Type B pancreatic cell (in vitro differentiated cells): ENCODE measurements around the gene F12. TPM values are rescaled to one million over a fixed set of nuclear protein-coding genes. Genes with fewer than 3 reads are reported as not detected.
"Not testable (repeated sequence)": the region's sequence is repeated elsewhere in the genome, so short reads cannot be mapped to it uniquely, and the experiment has no call there.

ENCODE experiments used
- DNase-seq: peaks from one replicate; pipeline ENCODE4 v3.0.0; 2021; ENCODE audit warnings: mixed read lengths; ENCODE audit not compliant: unreplicated experiment; ENCODE audit errors: extremely low spot score
- H3K27ac Mint-ChIP-seq: 2 replicates; pipeline ENCODE4 v1.8.0; 2021; ENCODE audit warnings: mild to moderate bottlenecking, mixed read lengths
- H3K27me3 Mint-ChIP-seq: 2 replicates; pipeline ENCODE4 v1.8.0; 2021; ENCODE audit warnings: mixed read lengths
- H3K36me3 Mint-ChIP-seq: 2 replicates; pipeline ENCODE4 v1.8.0; 2021; ENCODE audit warnings: mixed read lengths
- H3K4me1 Mint-ChIP-seq: one replicate; pipeline ENCODE4 v1.8.0; 2021; ENCODE audit warnings: mixed read lengths; ENCODE audit not compliant: unreplicated experiment
- H3K4me3 Mint-ChIP-seq: 2 replicates; pipeline ENCODE4 v1.8.0; 2021; ENCODE audit warnings: mild to moderate bottlenecking, mixed read lengths
- H3K9me3 Mint-ChIP-seq: 2 replicates; pipeline ENCODE4 v1.8.0; 2021; ENCODE audit warnings: mixed read lengths
- total RNA-seq: library from RNA; stranded (reverse); gene quantifications from 2 replicates; pipeline ENCODE4 v1.2.1, GENCODE V29; 2021; ENCODE audit warnings: low replicate concordance
- TF ChIP-seq, protein P1 (sequence below): fragments of 200-600 bp; sonication (generic); conservative IDR thresholded peaks from 2 replicates; pipeline ENCODE4 v1.5.0; 2021; ENCODE audit warnings: antibody characterized with exemption, mild to moderate bottlenecking

Gene F12
- total RNA-seq, 1 donor from 2014 or later, result 3.2 TPM

GRCh38 chr5:177378884-177379883, 30.2 kb downstream of the F12 start:
- no peaks in the 10 kb centered on the region for H3K9me3 Mint-ChIP-seq
- DNase-seq, result no peak
- H3K27ac Mint-ChIP-seq, result peak overlapping the region; percentile 27
- peaks cover 5% of the 10 kb centered on the region for H3K4me1 Mint-ChIP-seq
- no peaks in the 10 kb centered on the region for H3K36me3 Mint-ChIP-seq
- no peak overlapping the region for H3K4me3 Mint-ChIP-seq
- TF ChIP-seq, protein P1, sequence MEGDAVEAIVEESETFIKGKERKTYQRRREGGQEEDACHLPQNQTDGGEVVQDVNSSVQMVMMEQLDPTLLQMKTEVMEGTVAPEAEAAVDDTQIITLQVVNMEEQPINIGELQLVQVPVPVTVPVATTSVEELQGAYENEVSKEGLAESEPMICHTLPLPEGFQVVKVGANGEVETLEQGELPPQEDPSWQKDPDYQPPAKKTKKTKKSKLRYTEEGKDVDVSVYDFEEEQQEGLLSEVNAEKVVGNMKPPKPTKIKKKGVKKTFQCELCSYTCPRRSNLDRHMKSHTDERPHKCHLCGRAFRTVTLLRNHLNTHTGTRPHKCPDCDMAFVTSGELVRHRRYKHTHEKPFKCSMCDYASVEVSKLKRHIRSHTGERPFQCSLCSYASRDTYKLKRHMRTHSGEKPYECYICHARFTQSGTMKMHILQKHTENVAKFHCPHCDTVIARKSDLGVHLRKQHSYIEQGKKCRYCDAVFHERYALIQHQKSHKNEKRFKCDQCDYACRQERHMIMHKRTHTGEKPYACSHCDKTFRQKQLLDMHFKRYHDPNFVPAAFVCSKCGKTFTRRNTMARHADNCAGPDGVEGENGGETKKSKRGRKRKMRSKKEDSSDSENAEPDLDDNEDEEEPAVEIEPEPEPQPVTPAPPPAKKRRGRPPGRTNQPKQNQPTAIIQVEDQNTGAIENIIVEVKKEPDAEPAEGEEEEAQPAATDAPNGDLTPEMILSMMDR, result no peak
- no peaks in the 10 kb centered on the region for H3K27me3 Mint-ChIP-seq

GRCh38 chr5:177377851-177378776, 31.2 kb downstream of the F12 start:
- Mint-ChIP-seq H3K4me3 (no peak overlapping the region), H3K36me3 (no peaks in the 10 kb centered on the region), H3K27me3 (no peaks in the 10 kb centered on the region), H3K4me1 (peaks cover 5% of the 10 kb centered on the region), H3K27ac (no peak overlapping the region), H3K9me3 (no peaks in the 10 kb centered on the region)
- TF ChIP-seq, protein P1, result no peak
- no peak for DNase-seq

- Mint-ChIP-seq H3K36me3 (no peaks in the 10 kb centered on the region), H3K4me1 (peaks cover 1% of the 10 kb centered on the region), H3K9me3 (no peaks in the 10 kb centered on the region), H3K27ac (no peak overlapping the region), H3K4me3 (no peak overlapping the region), H3K27me3 (no peaks in the 10 kb centered on the region)
- TF ChIP-seq, protein P1, result no peak
- DNase-seq, result no peak
Observed at GRCh38 chr5:177376107-177376506, 33.3 kb downstream of the F12 start.

GRCh38 chr5:177375516-177375915, 33.8 kb downstream of the F12 start:
- H3K27ac Mint-ChIP-seq, DNase-seq, H3K4me3 Mint-ChIP-seq, H3K36me3 Mint-ChIP-seq, H3K9me3 Mint-ChIP-seq, H3K27me3 Mint-ChIP-seq, H3K4me1 Mint-ChIP-seq: not testable (repeated sequence)

- H3K9me3 Mint-ChIP-seq, result no peaks in the 10 kb centered on the region
- no peak overlapping the region for H3K27ac Mint-ChIP-seq
- peaks cover 2% of the 10 kb centered on the region for H3K27me3 Mint-ChIP-seq
- peak overlapping the region; percentile 16 for H3K4me3 Mint-ChIP-seq
- TF ChIP-seq, protein P1, result no peak
- peaks cover 4% of the 10 kb centered on the region for H3K4me1 Mint-ChIP-seq
- no peak for DNase-seq
- H3K36me3 Mint-ChIP-seq, result no peaks in the 10 kb centered on the region
Observed at GRCh38 chr5:177374211-177374610, 35.2 kb downstream of the F12 start.
